Glomerular endothelial cell (primary cell): ENCODE measurements around the gene CRHR2. TPM values are rescaled to one million over a fixed set of nuclear protein-coding genes. Genes with fewer than 3 reads are reported as not detected.
"Not testable (repeated sequence)": the region's sequence is repeated elsewhere in the genome, so short reads cannot be mapped to it uniquely, and the experiment has no call there.

Experiments
- DNase-seq: peaks from one replicate; pipeline ENCODE4 v3.0.0-alpha.2; 2011; ENCODE audit warnings: low read depth, low spot score; ENCODE audit errors: extremely low read depth
- total RNA-seq: library from RNA; depleted of rRNA; stranded (reverse); fragments of >200 nt; gene quantifications from 2 replicates; pipeline ENCODE4 v1.2.3, GENCODE V29; 2015

CRHR2 gene
- total RNA-seq, 1 donor from 2014 or later, result not detected

- no peak for DNase-seq
These were observed 26.0 kb downstream of the CRHR2 start for GRCh38 chr7:30656006-30656957.

DNA sequence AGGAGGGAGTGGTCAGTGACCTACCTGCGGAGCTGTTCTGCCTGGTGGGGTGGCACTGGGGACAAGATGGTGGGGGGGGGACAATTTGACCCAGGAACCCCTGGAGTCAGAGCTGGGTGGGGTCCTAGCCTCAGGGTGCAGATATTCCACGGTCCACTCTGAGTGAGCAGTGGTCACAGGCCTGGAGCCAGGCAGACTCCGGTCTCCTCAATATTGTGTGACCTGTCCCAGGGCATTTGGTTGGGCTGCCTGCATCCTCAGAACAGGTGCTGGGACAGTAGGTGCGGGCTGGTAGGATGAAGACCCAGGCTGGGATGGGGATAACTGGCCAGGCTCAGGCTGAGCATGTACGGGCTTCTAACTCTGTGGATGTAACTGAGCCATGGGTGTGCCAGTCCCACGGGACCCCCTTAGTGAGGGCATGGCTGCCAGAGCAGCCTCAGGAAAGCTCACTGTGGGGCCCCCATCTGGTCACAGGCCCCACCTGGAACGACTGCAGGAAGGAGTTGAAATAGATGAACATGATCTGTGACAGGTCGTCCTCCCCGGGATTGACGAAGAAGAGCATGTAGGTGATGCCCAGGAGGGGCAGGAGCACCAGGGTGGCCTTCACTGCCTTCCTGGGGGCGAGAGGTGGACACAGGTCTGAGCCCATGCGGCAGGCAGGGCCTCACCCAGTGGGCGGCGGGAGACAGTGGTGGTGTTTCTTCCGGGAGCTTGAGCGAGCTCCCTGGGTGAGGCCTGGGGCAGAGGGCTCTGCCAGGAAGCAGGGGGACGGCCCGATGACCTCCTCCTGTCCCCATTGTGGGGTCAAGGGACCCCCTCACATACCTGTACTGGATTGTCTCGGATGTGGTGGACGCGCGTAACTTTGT is 26.9 kb downstream of the CRHR2 start:
- DNase-seq, result no peak

DNA sequence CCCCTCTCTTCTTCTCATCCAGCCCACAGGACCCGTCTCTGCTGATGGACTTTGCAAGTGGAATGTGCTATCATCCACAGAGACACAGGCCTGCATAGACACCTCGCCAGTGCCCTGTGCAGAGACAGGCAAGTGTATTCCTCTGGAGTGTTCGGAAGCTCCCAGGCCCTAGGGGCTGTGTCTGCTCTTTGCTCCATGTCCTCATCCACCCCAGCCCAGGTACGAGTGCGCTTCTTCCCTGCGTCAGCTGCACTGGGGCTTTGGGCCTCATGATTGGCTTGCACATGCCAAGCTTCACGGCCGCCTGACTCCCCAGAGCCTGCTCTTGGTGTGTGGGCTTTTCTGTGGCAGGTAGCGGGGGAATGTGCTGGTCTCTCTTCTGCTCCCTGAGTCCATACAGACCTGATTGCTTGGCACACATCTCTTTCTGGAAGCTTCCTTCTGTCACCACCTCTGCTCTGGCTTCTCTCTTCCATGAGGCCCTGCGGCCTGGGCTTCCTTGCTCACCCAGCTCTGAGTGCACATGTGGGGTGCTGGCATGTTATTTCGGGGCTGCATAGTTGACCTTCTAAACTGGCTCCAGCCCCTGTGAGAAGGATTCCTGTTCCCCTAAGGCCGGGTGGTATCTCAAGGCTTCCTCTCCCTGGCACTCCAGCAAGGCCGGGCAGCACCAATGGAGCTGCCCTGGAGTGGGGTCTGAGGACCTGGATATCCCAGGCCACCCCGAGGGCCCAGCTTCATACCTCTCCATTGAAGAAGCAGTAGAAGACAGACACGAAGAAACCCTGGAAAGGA is 27.8 kb downstream of the CRHR2 start:
- no peak for DNase-seq

- no peak for DNase-seq
These were observed 29.3 kb downstream of the CRHR2 start for GRCh38 chr7:30652698-30653641.

DNA sequence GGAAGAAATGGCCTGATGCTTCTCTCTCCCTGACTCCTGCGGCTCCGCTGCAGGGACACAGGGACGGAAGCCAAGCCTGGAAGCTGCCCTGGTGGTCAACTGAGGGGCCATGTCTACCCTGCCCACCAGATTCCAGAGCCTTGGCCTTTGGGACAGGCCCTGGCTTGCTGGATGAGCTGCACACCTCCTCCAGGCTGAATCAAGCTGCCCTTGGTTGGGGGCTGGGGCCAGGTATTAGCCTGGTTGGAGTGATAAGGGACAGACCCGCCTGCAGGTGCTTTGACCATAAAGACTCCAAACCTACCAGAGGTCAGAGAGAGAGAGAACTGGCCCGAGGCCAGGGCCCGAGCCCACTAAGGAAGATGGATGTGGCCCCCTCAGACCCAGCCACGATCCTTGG is 30.1 kb downstream of the CRHR2 start:
- DNase-seq, result no peak

GRCh38 chr7:30650421-30650808 is 31.8 kb downstream of the CRHR2 start:
- no peak for DNase-seq

DNA sequence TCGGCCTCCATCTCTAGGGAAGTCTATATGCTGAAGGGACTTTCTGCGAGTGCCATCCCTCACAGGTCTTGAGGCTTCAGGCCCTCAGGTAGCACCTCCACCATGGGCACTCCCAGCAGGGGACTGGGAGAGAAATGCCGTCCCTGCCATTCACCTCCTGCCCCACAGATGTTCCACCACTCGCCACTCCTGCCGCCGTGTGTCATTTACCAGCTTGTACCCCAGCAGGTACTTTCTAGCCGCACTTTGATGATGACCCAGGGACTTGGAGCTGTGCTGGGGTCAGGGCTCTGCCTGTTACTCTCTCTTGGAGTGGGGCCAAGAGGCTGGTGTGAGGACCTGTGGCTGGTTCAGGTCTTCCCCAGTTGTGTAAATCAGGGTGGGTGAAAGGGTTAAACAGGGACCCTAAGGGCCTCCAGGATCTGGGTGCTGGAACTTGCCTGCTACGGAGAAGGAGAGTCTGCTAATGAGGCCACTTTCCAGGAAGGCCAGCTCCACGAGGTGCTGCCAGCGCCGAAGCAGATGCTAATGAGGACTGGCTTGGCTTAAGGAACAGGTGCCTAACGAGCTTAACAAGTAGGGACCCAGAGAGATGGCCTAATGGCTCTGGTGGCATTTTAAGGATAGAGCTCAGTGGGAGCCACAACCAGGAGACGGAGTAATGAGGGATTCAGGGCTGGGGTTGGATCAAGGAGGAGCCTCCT is 32.4 kb downstream of the CRHR2 start:
- DNase-seq, result no peak

DNA sequence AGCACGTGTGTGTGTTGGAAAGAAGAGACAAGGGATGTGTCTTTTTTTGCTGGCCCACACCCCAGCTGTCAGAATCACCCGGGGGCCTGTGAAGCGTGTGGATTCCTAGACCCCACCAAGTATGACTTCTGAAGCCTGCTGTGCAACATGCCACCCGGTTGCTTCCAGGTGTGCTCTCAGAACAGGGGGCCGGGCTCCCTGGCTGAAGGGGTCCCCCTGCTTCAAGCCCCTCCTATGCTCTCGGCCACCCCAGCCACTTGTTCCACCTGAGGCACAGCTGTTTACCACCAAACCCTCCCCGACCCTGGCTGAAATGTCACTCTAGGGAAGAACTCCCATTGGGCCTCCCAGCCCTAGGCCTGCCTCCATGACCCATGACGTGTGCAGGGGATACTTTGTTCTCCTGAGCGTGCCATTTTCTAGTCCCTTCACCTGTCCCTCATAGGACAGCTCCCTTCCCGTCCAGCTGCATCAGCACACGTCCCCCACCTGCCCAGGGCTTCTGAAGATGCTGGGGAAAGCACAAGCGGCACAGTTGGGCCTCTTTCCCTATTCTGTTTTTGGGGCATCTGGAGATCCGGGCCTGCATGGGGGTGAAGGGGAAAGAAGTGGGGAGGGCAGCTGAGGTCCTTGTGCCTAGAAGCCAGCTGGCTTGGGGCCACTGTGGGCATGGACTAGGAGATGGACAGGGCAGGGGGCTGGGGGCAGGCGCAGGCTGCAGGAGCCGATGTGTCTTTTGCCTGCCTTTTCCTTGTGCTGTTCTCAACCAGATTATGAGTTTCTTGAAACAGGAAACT is 33.3 kb downstream of the CRHR2 start:
- no peak for DNase-seq

DNA sequence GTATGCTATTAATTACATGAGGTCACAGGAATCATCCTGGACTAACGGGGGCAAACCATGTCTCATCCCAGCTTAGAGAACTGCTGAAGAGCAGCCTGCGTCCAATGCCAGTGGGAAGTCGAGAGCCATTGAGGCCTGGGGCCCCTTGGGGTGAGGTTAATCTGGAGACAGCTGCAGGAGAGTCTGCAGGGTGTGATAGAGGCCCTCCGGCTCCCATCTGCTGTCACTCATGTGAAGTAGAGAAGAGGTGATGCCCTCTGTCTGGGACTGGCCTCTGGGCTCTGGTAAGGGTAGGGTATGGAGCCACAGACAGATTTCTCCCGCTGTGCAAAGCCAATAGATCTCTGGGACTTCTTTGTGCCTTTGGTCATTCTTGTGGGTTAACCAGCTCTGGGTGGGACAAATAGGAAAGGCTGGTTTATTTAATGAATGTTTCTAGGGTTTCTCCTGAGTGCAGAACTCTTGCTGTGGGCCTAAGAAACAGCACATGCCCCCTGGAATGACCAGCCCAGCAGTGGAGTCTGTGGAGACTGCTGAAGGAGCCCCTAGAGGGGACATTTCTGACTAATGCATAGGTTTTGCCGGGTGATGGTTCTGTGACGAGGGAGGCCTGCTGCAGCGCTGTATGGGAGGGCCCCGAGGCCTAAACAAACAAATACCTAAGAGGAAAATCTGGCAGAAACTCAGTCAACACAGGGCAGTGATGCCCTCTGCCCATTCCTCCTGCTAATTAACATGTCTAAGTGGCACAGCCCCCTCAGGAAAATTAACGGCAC is 34.5 kb downstream of the CRHR2 start:
- no peak for DNase-seq

DNA sequence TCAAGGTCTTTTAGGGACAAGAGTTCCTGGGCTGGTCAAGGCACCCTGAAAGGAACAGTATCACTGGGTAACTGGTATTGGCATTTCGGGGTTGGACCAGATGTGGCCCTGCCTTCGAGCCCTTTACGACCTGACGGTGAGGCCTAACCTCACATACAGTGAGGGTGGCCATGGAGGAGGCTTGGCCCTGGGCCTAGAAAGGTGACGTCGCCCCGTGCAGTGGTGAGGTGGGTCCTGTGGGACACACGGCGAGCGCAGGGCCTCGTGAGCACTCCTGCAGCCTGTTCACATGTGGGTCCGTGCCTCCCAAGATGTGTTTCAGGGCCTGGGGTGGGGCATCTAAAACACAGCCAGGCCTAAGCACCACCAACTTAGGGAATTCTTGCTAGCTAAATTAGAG is 36.1 kb downstream of the CRHR2 start:
- DNase-seq, result no peak

- no peak for DNase-seq
These were observed 36.6 kb downstream of the CRHR2 start for GRCh38 chr7:30645661-30646060.

GRCh38 chr7:30644286-30644955 is 37.8 kb downstream of the CRHR2 start:
- DNase-seq, result no peak

- no peak for DNase-seq
These were observed 39.5 kb downstream of the CRHR2 start for GRCh38 chr7:30642789-30643188.

GRCh38 chr7:30642322-30642721 is 39.9 kb downstream of the CRHR2 start:
- not testable (repeated sequence) for DNase-seq

DNA sequence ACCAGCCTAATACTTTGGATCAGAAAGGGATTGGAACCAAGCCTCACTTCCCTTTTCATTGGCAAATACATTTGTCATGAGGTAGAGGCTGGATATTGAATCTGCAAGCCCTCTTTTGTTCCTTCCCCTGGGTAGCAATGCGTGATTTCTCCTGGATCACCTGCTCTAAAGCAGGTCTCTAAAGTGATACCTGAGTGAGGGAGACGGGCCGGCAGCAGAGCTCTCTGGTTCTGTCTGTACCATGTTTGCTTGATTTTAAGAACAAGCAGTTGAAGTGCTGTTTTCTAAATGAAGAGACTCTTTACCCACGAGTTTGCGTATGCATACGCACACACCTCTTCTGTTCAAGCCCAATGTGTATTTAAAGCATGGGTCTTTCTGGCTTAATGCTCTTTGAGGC is 46.5 kb downstream of the CRHR2 start:
- no peak for DNase-seq

GRCh38 chr7:30634634-30635201 is 47.5 kb downstream of the CRHR2 start:
- no peak for DNase-seq

GRCh38 chr7:30634193-30634626 is 48.0 kb downstream of the CRHR2 start:
- DNase-seq, result no peak
